Adrenal gland (tissue), 5 donors: ENCODE data around the gene NXPE3.

Experiments
- CTCF ChIP-seq, 6 experiments: fragments of 450-650 bp in 4 of 6; fragments of 200-600 bp in 2 of 6; sonication (generic) in 1 of 6; IDR thresholded peaks; 1 replicate in 5 of 6; 2 replicates in 1 of 6; pipeline versions ENCODE4 v1.5.1 to v1.8.0; 2016 to 2021; ENCODE audit warnings: antibody characterized with exemption in 6 of 6, mild to moderate bottlenecking in 2 of 6, moderate library complexity in 1 of 6
- POLR2A ChIP-seq, 2 donors: fragments of 450-650 bp; IDR thresholded peaks; one replicate each; pipeline ENCODE4 v1.6.1; 2017; ENCODE audit warnings: antibody characterized with exemption in 2 of 2, mild to moderate bottlenecking in 2 of 2, moderate library complexity in 1 of 2
- donor health status: DM: no; HTN: no; CAD: no.

GRCh38 chr3:101861212-101861788 is 82.3 kb downstream of the NXPE3 start:
- TF ChIP-seq CTCF (IDR thresholded peaks at IDR 0.05) (no peak), POLR2A (IDR thresholded peaks at IDR 0.05) (no peak)
